Hematopoietic multipotent progenitor cell treated with erythropoietin and hydrocortisone succinate and interleukin-3 and kit ligand, for 6 days (in vitro differentiated cells): ENCODE measurements around the gene COL19A1.

ENCODE experiments used
- DNase-seq: peaks from one replicate; pipeline ENCODE4 v3.0.0-alpha.2; 2015

COL19A1 gene

DNA sequence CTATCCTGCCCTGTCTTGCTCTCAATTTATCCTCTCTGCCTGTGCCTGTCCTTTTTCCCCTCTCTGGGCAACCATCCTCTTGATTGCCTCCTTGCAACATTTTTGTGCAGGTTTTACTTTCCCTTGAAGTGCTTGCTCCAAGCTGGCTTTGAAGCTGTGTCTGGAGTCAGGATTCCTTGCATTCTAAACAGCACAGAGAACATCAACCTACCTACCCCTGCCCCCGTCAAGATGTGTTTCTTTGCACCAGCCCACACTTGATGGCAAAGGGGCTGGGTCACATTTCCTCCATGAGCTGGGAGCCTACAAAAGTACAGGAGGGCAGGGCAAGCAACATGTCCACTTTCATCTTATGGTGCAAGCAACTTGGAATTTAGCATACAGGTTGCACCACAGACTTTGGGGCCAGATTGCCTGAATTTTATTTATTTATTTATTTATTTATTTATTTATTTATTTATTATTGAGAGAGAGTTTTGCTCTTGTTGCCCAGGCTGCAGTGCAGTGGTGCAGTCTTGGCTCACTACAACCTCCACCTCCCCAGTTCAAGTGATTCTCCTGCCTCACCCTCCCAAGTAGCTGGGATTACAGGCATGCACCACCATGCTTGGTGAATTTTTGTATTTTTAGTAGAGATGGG lies 206.3 kb downstream of the COL19A1 start:
- DNase-seq = no peak

DNA sequence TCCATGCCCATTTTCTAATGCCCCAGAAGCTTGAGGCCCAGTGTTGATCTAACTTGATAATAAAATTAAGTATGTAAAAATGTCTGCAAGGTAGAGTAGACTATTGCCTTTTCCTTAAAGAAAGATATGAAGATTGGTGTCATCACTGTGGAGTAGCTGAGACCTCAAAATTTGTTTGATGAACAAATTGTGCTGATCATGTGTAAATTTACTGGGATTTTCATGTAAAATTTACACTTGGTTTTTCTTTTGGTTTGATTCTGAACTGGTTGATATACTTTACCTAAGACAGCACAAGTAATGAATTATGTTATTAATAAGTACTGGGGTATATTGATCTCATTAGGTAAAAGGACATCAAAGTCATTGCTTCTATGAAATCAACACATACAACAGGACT lies 207.3 kb downstream of the COL19A1 start:
- no peak for DNase-seq

DNA sequence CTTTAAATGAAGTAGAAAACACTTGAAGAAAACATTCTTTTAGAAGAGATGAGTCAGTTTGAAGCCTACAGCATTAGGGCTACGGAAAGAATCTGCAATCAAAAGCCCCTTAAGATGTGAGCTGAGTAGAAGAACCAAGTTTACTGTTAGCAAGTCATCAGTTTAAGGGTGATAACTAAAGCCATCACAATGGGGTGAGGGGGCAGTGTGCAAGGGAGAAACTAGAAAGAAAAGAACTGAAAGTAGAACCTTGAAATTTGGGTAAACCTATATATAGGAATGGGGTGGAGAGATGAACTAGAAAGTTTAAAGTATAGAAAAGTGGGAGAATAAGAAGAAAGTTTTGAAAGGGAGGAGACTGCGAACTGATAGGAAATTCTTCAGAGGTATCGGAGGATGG lies 212.9 kb downstream of the COL19A1 start:
- DNase-seq = no peak

DNA sequence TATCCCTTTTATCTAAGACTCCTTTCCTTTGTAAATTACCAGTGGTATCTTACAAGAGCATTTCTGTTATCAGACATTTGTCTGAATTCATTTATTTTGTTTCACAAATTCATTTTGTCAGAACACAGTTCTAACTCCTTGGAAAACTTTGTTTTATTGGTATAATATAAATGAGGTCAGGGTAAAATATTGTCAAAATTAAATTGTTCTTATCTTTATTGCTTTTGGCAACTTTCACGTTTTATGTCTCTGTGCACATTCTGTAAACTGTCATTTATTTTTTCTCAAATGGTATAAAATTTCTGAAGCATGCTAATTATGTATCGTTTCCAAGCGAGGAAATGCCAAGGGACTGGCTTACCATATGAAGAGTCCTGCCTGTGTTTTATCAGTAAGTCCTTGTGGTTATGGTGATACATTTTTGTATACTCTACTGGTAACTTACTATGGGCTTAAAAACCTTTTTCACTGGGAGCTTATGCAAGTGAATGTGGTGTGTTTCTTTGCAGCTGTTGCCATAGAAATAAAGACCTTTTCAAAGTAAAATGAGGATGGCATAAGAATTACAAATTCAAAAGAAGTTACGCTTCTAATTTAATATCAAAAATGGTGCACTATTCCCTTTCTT lies 214.2 kb downstream of the COL19A1 start:
- no peak for DNase-seq

DNA sequence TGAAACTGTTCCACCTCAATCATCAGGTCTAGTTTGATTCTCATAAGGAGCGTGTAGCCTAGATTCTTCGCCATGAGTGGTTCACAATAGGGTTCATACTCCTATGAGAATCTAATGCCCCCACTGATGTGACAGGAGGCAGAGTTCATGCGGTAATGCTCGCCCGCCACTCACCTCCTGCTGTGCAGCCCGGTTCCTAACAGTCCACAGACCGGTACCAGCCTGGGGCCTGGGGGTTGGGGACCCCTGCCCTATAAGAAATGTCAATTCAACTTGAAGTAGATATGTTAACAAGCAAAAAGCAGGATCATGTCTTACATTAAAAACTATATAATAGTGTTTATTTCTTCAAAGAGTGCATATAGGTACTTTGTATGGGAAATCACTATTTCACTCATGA lies 216.5 kb downstream of the COL19A1 start:
- no peak for DNase-seq

DNA sequence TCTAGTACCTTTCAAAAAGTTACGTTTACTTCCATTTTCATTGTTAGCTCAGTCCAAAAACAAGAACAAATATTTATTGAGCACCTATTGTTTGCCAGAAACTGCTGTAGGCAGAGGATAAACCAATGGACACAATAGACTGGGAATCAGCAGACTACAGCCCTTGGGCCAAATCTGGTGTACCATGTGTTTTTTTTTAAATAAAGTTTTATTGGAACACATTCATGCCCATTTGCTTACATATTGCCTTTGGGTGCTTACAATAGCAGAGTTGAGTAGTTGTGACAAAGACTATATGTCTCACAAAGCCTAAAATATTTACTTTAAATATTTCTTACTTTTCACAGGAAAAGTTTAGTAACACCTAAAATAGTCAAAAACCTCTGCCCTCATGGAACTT lies 220.4 kb downstream of the COL19A1 start:
- DNase-seq = no peak

DNA sequence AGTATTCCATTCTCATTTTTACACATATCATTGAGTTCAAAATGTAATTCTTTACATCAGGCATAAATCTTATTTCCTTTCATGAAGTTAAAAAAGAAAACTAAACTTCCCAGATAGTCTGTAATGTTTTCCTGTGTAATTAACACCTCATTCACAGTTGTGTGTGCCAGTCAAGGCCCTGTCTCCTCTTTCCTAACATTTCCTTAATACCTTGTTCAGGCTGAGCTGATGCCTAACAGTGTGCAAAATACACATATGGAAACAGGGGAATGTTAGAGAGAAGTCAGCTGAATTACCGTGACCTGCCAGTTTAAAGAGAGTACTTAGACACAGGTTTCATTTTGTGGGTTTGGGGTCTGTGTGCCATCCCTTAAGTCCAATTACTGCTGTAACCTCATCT lies 227.8 kb downstream of the COL19A1 start:
- DNase-seq = no peak

DNA sequence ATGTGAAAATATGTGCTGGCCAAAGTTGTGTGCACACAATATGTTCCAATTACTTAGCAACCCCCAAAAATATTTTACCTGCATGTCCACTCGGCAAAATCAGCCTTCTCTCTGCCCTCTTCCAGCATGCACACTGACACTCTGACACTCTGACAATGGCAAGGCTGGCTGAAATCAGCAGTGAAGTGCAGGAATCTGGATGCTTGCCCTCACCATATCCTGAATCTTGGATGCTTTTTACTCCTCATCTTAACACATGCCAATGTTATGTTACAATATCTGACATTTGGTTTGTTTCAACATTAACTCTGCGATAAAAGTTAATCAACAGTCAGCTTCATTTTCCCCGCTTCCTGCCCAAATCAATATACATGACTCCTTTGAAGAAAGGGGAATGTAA lies 233.4 kb downstream of the COL19A1 start:
- no peak for DNase-seq

DNA sequence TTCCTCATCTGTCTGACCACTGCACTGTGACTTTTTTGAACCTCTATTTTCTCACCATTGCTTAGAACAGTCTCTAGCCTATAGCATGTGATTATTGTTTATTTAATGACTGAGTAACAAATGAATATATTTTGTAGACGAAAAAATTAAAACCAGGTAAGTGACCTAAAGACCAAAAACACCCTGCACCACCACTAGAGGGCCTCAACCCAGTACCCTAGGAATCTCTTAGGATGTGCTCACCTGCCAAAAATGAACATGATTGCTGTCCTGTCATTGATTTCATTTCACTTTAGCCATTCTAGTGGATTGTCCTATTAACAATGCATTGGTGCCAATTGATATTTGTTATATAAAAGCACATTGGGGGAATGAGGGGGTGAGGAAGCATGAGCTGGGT lies 237.4 kb downstream of the COL19A1 start:
- DNase-seq = peak; percentile 41

DNA sequence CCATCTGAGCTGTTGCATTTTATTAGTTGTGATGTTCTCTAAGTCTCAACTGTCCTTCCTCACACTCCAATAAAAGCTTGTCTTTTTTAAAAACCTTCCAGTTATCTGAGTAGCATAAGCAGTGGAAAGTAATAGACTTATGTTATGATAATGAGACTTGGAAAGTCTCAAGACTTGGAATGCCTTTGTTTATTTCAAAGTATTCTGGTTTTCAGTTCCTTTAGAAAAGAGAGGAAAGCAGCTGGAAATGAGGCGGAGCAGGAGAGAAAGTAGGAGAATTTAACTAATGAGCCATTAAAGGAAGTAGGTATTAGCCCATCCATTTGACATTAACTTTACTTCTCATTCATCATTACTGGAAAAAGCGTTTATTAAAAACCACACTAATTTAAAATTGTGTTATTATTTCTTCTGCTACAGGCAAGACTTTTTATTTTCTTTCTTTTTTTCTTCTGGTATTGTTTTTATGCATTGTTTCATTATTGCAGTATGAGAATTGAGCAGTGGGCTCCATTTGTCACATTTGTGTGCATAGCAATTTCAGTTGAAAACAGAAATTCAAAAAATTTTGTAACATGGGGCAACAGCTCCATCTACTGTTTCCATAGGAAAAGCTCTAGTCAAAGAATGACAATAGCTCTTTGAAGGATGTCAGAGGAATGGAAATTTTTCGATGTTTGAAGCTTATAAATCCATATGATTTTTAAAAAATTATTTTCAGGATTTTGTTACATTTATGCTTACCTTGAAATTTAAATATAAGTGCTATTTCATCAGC lies 241.7 kb downstream of the COL19A1 start:
- DNase-seq = peak; percentile 55

DNA sequence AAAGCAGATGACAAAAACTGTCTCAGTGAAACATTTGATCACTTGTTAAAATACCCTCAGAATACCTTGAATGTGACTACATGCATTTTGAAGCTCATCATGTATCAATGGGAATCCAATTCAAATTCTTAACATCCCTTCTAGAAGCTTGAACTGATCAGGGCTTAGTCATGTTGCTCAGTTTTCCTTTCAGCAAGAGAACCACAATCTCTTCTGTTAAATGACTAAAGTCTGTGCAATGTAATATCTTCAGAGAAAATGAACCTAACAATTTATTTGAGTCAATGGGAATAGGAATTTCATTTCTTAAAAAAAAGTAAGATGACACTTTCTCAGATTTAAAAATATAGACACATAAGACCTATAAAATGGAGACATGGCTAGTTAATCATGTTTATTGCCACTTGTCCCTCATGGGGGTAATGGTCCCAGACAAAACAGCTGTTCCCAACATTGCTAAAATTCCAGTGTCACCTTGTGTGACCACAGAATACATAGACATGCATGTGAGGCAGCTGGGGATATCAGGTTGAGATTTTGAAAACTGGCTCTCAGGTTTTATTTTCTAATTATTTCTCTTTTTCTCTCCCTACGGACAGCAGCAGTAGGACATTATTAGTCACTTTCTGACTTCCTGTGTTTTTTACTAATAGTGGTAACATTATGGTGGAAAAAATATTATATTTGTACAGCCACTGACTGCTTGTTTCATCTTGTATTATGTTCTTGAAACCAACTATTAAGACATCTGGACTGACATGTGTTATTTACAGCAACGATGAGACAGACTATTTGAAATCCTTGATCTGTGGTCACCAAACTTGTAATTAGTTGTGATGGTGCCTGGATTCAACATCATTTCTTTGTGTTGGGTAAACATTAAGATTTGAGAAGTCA lies 244.0 kb downstream of the COL19A1 start:
- DNase-seq = no peak

DNA sequence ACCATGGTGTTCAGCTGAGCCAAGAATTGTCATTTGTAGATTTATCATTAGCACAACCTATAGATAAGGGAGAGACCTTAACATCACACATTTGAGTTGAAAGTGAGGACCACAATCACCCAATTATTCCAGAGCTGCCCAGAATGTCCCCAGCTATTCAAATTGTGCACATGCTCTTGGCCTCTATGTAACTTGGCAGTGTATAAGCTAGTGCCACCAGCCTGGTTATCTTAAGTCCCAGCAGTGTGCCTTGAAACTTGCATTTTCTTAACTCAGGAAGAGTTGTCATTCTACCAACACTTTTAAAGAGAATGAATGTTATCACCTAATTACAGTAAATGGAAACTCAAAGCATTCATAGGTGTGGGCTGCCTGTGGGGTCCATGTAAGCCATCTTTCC lies 245.4 kb downstream of the COL19A1 start:
- DNase-seq = no peak

DNA sequence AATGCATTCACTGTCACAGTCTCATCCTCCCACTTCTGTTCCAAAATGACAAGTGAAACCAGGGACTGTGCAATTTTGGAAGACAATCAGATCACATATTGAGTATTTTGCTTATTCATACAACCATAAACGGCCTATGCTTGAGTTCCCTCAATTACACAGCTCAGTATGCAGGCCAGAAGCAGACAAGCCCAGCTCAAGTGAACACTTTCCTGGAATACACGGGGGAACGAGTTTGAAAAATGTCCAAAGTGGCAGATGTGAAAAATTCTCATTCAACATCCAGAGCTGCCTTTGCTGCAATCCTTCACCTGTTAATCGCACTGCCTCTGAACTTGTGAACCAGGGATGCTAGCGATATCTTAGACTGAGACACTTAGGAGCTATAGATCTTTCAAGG lies 246.4 kb downstream of the COL19A1 start:
- no peak for DNase-seq

DNA sequence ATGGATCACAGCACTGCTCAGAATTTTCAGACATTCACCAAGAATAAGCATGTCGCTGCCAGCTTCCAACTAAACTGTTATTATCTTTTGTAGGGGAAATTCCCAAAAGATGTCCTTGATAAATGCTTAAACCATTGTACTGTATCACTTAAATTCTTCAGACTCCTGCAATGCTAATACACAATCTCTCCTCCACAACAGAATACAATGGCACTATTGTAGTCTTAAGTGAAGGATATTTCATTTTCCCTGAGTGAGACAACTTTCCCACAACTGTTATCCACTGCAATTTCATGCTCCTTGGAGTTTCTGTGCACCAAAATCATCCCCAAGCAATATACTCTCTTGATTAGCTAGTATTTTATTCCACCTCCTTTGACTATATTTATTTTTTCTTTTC lies 246.8 kb downstream of the COL19A1 start:
- DNase-seq = no peak

DNA sequence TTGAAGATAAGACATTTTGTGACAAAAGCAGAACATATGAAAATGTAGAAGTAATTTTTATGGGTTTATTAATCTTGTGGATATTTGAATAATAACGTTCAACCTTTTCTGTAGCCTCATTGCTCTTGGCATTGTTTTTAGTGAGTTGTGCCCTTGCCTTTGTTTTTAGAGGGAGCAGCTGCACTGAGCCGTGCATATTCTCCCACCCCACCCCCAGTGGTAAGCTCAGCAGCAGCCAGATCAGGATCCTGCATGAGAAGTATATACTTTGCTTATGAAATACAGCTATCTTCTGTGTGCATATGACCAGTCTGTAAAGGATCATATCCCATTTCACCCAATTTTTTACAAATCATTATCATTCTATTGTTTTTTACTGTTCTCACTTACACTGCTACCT lies 252.3 kb downstream of the COL19A1 start:
- DNase-seq = no peak

DNA sequence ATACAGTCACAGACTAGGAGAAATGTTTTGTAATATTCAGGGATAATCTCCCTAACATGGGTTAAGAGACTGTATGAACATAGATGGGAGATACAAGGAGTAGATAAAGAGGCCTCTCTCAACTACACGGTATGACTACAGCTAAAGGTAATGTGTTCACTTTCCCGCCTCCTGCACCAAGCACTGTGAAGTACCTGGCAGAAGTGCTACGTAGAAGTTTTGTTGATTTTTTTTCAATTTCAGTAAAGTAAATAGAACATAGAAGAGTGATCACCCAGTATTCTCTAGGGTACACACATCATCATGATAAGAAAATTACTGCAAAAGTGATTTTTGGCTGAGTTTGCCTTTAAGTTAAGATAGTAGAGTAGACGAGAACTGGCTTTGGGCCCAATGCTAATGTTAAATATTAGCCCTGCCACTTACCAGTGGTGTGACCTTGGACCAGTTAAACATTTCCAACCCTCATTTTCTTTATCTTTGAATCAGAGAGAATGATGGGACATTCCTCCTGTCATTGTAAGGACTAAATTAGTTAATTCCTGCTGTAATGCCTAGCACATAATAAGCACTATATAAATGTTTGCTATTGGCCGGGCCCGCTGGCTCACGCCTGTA lies 253.0 kb downstream of the COL19A1 start:
- DNase-seq = no peak

DNA sequence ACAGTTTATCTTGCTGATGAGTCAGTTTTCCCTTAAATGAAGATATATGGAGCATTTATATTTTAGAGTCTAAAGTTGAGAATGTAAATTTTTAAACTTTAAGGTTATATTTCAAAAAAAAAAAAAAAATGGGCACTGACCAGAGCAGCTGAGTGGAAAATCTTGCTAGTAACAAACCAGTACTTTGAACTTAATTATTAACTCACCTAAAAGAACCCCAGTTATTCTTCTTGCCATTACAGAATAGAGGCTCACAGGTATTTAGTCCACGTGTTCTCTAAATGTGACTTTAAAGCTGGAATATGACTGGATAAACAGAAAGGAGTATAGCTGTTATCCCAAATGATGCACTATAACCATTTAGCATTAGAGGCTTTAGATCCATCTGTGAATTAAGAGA lies 258.1 kb downstream of the COL19A1 start:
- no peak for DNase-seq

DNA sequence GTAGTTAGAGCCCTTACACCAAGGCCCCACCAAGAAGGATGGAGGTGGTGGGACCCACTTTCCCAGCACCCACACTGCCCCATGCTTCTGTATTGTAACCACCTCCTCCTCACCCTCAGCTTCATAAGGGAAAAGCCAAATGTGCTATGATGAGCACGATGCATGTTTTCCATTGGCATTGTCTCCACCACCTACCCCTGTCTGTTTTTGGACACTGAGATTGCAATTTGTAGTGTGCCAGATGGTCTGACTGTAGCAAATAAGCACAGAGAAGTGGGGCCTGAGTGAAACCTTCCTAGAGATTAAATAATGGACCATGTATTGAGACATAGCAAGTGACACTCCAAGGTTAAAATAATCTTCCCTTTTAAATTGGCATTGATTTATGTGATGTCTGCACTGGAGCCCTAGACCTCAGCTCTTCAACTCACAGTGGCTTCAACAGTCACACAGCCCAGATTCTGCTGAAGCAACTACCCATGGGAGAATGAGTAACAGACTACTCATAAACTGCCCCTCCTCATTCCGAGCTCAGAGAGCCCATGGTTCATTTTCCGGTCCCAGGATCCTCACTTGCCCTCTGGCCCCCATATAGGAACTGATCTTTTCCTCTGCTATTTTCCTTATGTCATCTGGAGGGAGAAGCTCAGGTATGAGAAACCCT lies 258.7 kb downstream of the COL19A1 start:
- no peak for DNase-seq

DNA sequence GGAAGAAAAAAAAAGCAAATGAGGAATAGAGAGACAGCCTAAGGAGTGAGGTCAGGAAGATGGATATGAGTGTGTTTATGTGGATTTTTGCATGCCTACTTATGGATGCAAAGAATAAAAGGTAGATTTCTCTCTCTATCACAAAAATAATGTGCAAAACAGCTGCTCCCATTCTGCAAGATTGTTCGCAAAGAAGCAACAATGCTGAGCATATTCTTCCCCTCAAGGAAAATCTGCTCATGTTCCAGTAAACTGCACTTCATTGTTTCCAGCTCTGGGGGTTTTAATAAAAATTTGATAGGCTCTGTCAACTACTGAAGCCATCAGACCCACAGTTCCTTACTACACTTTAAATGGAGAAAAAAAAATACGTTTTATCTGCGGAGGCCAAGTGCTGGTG lies 259.2 kb downstream of the COL19A1 start:
- DNase-seq = no peak

DNA sequence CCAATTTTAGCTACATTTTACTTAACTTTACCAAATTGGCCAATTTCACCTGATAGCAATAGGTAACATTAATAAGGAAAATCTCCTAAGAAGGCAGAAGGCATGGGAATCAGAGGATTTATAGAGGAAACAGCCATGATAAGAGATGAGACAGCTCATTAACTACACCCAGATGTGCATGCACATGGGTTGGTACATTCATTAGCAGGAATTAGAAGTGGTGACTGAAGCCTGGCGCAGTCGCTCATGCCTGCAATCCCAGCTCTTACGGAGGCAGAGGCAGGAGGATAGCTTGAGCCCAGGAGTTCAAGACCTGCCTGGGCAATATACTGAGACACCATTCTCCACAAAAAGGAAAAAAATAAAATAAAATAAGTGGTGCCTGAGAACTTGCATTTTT lies 263.0 kb downstream of the COL19A1 start:
- DNase-seq = no peak

DNA sequence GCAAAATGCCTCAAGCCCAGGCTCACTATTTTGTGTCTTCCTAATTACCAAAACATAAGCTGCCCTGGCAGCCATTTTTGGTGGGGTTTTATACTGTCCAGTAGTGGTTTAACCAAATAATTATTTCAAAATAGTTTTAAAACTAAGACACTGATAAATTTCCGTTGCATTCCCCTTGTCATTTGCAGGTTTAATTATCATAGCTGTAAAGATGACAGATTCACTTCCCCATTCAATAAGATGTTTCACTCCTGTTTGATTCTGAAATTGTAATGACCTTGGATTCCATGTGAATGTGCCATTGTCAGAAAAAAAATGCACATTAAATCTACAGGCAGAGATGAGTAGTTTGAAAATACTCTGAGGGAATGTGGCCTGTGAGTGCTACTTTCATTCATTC lies 264.5 kb downstream of the COL19A1 start:
- no peak for DNase-seq

DNA sequence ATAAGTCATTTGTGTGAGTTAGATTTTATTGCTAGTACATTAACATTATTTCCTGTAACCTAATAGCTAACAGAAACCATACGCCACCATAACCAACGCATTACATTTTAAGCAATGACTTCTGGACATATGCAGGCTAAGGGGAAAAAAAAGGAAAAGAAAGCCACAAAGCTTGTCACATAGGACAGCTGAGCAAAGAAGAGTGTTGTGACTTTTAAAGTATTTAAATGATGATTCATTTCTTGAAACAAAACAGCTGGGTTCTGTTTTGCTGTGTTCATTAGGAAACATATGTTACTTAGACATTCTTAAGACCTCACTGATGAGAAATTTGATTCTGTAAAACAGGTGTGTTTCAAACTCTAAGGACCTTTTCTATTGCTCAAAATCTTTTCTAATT lies 265.2 kb downstream of the COL19A1 start:
- DNase-seq = no peak
